ENCODE results near the gene AP5S1. TPM values are rescaled to one million over a fixed set of nuclear protein-coding genes. Genes with fewer than 3 reads are reported as not detected.
"Not testable (repeated sequence)": the region's sequence is repeated elsewhere in the genome, so short reads cannot be mapped to it uniquely, and the experiment has no call there.

AP5S1 gene
- polyA plus RNA-seq, 3 donors = 5.1 to 9.7 (median 8.9) TPM

GRCh38 chr20:3787324-3788014 is 32.9 kb upstream of the AP5S1 start:
- 53 to 83% (median 80%) methylated on average over 5 of the region's 5 CpGs for WGBS, 3 donors
- H3K27ac ChIP-seq (ENCODE audit: low read depth, low read length) = no peak overlapping the region

- 49 to 60% (median 58%) methylated on average over 4 of the region's 4 CpGs for WGBS, 3 donors
- no peak overlapping the region for H3K27ac ChIP-seq (ENCODE audit: low read depth, low read length)
Measured at GRCh38 chr20:3788685-3789155, 31.6 kb upstream of the AP5S1 start.

- H3K27ac ChIP-seq (ENCODE audit: low read depth, low read length) = not testable (repeated sequence)
- WGBS, 3 donors = 89 to 96% (median 96%) methylated on average over 4 of the region's 4 CpGs
Measured at GRCh38 chr20:3789201-3789600, 31.1 kb upstream of the AP5S1 start.

GRCh38 chr20:3794168-3794567 is 26.2 kb upstream of the AP5S1 start:
- 81 to 94% (median 90%) methylated on average over 1 to 3 of the region's 3 CpGs for WGBS, 3 donors
- not testable (repeated sequence) for H3K27ac ChIP-seq (ENCODE audit: low read depth, low read length)

GRCh38 chr20:3794701-3795420 is 25.5 kb upstream of the AP5S1 start:
- 82 to 88% (median 87%) methylated on average over 25 of the region's 25 CpGs for WGBS, 3 donors
- no peak overlapping the region for H3K27ac ChIP-seq (ENCODE audit: low read depth, low read length)

GRCh38 chr20:3795511-3796468 is 24.6 kb upstream of the AP5S1 start, which contains the start of gene CDC25B:
Gene CDC25B, plus strand, starts transcription at chr20:3796310. Its CDS starts 222 bp downstream, at chr20:3796532.
- WGBS, 3 donors = 1 to 3% (median 1%) methylated on average over 64 to 68 of the region's 69 CpGs
- no peak within 1 kb of the TSS for H3K27ac ChIP-seq (ENCODE audit: low read depth, low read length)

GRCh38 chr20:3796477-3797225 is 23.7 kb upstream of the AP5S1 start:
- WGBS, 3 donors = 11 to 14% (median 14%) methylated on average over 31 to 33 of the region's 33 CpGs
- H3K27ac ChIP-seq (ENCODE audit: low read depth, low read length) = no peak overlapping the region

- no peak overlapping the region for H3K27ac ChIP-seq (ENCODE audit: low read depth, low read length)
- 85 to 92% (median 86%) methylated on average over 5 of the region's 5 CpGs for WGBS, 3 donors
Measured at GRCh38 chr20:3797226-3797545, 23.2 kb upstream of the AP5S1 start.

GRCh38 chr20:3797592-3798372 is 22.6 kb upstream of the AP5S1 start:
- WGBS, 3 donors = 68 to 82% (median 71%) methylated on average over 19 of the region's 19 CpGs
- peak overlapping the region; percentile 9 for H3K27ac ChIP-seq (ENCODE audit: low read depth, low read length)

- 78 to 84% (median 83%) methylated on average over 5 of the region's 5 CpGs for WGBS, 3 donors
Measured at GRCh38 chr20:3798373-3798768, 22.0 kb upstream of the AP5S1 start.

GRCh38 chr20:3798908-3799248 is 21.5 kb upstream of the AP5S1 start:
- H3K27ac ChIP-seq (ENCODE audit: low read depth, low read length) = no peak overlapping the region
- WGBS, 3 donors = 88 to 96% (median 95%) methylated on average over 3 of the region's 3 CpGs

More at GRCh38 chr20:3798373-3798768, 22.0 kb upstream of the AP5S1 start:
- no peak overlapping the region for H3K27ac ChIP-seq (ENCODE audit: low read depth, low read length)

- 88 to 95% (median 90%) methylated on average over 14 to 18 of the region's 18 CpGs for WGBS, 3 donors
- H3K27ac ChIP-seq (ENCODE audit: low read depth, low read length) = no peak overlapping the region
Measured at GRCh38 chr20:3800256-3800877, 20.0 kb upstream of the AP5S1 start.

GRCh38 chr20:3800878-3801260 is 19.5 kb upstream of the AP5S1 start:
- 89 to 97% (median 92%) methylated on average over 8 of the region's 8 CpGs for WGBS, 3 donors
- H3K27ac ChIP-seq (ENCODE audit: low read depth, low read length) = no peak overlapping the region

- WGBS, 3 donors = 91 to 97% (median 96%) methylated on average over 4 of the region's 4 CpGs
- H3K27ac ChIP-seq (ENCODE audit: low read depth, low read length) = no peak overlapping the region
Measured at GRCh38 chr20:3801299-3801698, 19.0 kb upstream of the AP5S1 start.

- 96 to 97% (median 96%) methylated on average over 13 of the region's 13 CpGs for WGBS, 3 donors
- no peak overlapping the region for H3K27ac ChIP-seq (ENCODE audit: low read depth, low read length)
Measured at GRCh38 chr20:3801846-3802245, 18.5 kb upstream of the AP5S1 start.

GRCh38 chr20:3802524-3803239 is 17.7 kb upstream of the AP5S1 start:
- 80 to 85% (median 83%) methylated on average over 11 of the region's 11 CpGs for WGBS, 3 donors
- no peak overlapping the region for H3K27ac ChIP-seq (ENCODE audit: low read depth, low read length)
